HG03108 (cell line): ENCODE data around the gene PHKG2.

Experiments
- ATAC-seq: cut with Tn5 transposase; IDR thresholded peaks from one replicate; pipeline ENCODE4 v1.9.1; 2021; ENCODE audit warnings: moderate library complexity; ENCODE audit not compliant: unreplicated experiment

The PHKG2 gene

DNA sequence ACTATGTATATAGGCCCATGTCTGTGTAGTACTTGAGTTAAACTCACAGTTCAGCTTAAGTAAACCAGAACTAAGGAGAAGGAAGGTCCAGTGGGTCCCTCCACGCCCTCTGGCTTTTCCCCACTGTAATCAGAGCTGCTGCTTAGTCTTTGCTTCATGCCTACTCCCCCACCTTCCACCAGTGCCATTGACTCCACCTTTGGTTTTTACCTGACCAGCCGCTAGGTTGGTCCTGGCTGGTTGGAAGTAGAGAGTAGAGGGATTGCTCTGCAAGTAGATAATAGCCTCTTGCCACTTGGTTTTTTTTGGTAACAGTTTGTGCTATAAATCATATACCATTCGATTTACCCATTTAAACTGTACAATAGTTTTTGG, 22.8 kb upstream of the PHKG2 start:
- no peak for ATAC-seq

DNA sequence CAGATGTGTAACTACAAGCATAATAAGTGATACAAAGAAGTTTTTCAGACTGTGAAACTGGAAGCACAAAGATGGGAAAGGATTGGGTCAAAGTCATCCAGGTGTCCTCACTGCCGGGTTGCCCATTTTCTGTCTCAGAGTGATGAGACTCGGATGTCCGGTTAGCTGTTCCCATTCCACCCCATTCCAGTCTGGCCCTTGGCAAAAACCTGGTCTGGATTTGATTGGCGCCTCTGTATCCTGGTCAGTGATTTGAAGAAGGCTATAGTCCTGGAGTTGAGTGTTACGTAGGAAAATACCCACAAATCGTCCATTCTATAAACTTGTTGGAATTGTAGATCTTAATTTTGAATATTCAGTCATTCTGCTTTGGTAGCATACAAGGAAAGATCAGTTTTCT, 19.9 kb upstream of the PHKG2 start:
- ATAC-seq, result no peak

- ATAC-seq, result no peak
These were observed 19.1 kb upstream of the PHKG2 start for GRCh38 chr16:30728899-30729672.

DNA sequence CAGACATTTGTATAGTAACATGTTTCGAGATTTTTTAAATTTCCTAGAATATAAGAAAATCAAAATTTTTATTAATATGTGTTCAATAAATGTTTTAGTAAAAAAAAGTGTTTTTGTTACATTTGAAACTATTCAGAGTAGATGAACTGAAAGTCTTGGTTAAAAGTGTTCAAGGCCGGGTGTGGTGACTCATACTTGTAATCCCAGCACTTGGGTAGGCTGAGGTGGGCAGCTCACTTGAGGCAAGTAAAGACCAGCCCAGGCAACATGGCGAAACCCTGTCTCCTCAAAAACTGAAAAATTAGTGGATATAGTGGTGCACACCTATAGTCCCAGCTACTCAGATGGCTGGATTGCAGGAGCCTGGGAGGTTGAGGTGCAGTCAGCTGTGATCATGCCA, 16.8 kb upstream of the PHKG2 start:
- ATAC-seq, result no peak

DNA sequence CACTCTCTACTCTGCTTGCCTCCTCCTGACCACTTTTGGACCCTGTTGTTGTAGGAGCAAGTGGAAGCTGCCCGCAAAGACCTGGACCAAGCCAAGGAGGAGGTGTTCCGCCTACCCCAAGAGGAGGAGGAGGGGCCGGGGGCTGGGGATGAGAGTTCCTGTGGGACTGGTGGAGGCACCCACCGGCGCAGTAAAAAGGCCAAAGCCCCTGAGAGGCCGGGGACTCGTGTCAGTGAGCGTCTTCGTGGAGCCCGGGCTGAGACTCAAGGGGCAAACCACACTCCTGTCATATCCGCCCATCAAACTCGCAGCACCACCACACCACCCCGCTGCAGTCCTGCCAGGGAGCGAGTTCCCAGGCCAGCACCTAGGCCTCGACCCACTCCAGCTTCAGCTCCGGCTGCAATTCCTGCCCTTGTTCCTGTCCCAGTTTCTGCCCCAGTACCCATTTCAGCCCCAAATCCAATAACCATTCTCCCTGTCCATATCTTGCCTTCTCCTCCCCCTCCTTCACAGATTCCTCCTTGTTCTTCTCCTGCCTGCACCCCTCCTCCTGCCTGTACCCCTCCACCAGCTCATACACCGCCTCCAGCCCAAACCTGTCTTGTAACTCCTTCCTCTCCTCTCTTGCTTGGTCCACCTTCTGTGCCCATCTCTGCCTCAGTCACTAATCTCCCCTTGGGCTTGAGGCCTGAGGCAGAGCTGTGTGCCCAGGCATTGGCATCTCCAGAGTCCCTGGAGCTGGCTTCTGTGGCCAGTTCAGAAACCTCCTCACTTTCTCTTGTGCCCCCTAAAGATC, 11.0 kb upstream of the PHKG2 start:
- ATAC-seq, result no peak

- ATAC-seq, result no peak
These were observed 10.2 kb upstream of the PHKG2 start for GRCh38 chr16:30737794-30738648.

- ATAC-seq, result no peak
These were observed 9.0 kb upstream of the PHKG2 start for GRCh38 chr16:30738984-30739951.

DNA sequence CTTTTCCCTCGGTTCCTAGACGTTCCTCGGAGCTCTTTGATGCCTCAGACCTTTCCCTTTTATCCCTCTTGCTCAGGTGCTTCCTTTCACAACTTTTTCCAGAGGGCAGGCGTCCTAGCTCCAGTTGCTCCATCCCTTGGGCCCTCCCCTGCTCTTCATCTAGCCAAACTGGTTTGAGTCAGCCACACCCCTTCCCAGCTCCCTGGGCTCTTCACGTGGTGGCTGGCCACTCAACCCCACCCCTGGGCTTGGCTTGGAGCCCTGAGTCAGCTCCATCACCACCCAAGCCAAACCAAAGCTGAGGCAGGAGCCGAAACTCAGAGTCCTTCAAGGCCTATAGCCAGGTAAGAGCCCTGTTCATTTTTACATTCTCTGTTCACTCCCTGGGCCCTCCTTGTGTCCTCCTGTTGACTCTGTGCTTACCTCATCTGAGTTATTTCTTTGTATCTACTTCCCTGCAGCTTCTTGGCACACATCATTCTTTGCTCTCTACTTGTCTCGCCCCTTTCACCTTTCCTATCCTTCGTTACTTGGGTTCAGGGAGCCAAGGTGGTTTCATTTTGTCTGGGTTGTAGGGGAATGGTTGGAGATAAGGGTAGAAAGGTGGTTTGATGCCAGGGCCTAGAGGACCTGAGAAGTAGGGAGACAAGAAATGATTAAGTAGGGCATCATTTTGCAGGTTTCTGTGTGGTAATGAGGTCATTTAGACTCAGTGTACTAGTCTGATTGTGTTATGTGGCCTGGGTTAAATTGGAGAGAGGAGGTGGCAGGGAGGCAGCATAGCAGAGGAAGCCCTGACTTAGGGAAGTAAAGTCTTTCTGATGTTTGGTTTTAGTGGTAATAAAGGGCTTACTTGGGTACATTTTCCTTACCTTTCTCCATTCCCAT, 7.6 kb upstream of the PHKG2 start:
- no peak for ATAC-seq

DNA sequence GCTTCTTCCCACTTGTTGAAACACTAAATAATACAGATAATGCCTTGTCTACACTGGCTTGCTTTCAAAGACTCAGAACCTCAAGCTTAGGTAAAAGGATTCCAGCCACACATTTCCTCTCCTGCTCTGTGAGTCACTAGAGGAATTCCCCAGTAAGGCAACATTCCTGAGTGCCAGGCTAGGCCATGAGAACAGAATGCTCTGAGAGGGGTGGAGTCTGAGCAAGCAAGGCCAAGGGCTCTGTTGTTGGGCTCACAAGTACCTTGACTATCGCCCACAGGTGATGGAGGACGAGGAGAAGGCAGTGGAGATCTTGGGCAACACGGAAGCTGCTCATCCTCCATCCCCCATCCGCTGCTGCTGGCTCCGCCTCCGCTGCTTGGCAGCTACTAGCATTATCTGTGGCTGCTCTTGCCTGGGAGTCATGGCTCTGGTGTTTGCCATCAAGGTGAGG, 6.7 kb upstream of the PHKG2 start:
- ATAC-seq, result no peak

DNA sequence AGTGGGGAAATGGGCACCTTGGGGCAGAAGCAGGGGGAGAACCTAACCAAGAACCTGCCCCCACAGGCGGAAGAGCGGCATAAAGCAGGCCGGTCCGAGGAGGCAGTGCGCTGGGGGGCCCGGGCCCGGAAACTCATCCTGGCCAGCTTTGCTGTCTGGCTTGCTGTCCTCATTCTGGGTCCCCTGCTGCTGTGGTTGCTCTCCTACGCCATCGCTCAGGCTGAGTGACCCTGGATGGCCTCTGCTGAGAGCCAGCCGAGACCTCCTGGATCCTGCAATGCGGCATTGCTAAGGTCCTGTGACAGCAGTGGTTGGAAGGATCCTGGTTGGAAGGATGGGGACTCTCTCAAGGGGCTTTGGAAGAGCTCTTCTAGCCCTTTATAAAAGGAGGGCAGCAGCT, 4.5 kb upstream of the PHKG2 start:
- no peak for ATAC-seq

DNA sequence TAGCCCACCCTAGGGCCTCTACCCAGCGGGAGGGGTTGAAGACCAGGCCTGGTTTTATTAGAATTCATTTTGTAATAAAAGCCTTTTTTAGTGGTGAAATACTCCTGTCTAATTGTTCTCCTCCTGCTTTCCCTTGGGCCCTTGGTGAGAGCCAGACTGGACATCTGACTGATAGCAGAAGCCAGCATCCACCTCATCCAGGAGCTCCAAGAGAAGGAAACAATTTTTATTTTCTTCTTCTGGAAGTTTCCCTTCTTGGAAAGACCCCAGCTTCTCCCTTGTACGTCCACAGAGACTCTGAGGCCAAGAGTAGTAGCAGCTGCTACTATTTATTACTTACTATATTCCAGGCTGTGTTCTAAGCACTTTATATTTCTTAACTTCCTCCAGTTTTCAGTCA, 4.0 kb upstream of the PHKG2 start:
- no peak for ATAC-seq

DNA sequence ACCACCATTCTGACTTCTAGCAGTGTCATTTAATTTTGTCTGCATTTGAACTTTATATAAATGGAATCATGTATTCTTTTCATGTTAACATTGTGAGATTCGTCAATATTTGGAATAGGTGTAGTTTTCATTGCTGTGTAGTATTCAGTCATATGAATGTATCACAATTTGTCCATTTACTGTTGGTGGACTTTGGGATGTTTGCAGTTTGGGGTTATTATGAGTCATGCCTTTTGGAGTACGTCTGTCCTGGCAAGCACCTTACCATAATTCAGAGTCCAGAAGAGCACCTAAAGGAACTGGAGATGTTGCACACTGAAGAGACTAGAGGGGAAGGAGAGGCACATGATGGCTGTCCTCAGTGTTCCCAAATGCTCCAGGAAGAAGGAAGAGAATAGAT, 3.1 kb upstream of the PHKG2 start:
- ATAC-seq, result no peak

DNA sequence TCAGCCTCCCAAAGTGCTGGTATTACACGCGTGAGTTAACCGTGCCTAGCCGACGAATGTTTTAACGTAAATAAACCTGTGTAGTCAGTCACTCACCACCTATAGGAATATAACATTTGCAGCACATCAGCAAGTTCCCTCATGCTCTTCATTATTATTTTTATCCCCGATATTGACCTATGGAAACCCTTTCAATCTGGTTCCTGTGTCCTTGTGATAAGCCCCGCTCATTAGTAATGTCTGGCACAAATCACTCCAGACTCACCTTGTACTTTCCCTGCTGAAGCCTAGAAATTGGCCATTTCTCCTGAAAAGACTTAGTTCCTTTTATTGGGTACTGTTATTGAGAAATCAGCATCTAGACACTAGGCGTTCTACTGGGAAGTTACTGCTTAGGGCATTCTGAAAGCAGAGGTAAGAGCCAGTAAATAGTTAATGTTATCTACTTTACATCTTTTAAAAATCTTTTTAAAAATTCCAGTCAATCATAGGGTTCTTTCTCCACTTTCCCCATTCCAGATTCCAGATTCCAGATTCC, 1.5 kb upstream of the PHKG2 start:
- ATAC-seq, result no peak

DNA sequence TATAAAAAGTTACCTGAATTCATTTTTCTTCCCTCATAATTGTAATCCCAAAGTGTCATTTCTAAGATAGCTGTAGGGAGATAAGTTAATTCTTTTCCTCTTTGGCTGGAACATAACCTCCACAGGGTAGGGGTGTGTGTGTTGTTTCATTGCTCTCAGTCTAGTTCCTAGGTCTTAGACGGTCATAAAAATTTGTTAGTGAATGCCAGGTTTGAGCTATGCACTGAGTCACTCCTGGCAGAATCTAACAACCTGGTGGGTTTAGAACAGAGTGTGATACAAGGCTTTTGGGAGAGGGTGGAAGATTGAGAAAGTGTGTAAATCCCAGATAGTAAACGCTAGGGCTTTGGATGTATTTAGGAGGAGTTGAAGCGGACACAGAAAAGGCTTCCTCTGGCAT, 894 bp upstream of the PHKG2 start:
- ATAC-seq, result no peak

DNA sequence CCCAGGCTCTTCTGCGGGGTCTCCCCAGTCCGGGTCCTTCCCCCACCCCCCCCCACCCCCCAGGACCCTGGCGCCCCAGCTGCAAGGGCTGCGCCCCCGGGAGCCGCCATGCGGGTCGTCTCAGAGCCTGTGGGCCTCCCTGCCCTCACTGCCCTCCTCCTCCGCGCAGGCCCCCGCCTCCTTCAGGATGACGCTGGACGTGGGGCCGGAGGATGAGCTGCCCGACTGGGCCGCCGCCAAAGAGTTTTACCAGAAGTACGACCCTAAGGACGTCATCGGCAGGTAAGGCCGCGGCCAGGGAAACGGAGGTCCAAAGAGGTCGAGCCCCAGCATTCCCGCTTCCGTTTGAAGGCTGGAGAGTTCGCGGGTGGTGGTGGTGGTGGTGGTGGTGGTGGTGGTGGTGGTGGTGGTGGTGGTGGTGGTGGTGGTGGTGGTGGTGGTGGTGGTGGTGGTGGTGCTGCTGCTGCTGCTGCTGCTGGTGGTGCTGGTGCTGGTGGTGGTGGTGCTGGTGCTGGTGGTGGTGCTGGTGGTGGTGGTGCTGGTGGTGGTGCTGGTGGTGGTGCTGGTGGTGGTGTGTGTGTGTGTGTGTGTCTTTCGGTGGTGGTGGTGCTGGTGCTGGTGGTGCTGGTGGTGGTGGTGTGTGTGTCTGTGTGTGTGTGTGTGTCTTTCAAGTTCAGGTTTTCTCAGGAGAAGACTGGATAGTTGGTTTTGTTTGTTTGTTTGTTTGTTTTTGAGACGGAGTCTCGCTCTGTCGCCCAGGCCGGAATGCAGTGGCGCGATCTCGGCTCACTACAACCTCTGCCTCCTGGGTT, 615 bp downstream of the PHKG2 start:
- ATAC-seq, result no peak

DNA sequence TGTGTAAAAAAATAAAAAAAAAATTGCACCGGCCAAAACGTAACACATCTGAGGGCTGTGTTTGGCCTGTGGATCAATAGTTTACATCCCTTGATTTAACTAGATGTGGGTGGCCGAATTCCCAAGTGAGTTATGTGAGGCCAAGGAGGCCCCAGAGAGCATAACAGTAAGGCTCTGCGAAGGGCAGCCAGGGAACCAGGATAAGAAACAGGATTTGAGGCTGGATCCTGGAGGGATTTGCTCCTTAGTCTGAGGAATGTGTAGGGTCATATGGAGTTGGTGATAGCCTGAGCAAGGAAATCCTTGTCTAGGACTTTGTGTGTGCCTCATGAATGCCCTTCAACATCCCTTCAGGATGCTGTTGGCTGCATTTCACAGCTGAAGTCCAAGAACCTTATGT, 2.0 kb downstream of the PHKG2 start:
- ATAC-seq, result no peak

DNA sequence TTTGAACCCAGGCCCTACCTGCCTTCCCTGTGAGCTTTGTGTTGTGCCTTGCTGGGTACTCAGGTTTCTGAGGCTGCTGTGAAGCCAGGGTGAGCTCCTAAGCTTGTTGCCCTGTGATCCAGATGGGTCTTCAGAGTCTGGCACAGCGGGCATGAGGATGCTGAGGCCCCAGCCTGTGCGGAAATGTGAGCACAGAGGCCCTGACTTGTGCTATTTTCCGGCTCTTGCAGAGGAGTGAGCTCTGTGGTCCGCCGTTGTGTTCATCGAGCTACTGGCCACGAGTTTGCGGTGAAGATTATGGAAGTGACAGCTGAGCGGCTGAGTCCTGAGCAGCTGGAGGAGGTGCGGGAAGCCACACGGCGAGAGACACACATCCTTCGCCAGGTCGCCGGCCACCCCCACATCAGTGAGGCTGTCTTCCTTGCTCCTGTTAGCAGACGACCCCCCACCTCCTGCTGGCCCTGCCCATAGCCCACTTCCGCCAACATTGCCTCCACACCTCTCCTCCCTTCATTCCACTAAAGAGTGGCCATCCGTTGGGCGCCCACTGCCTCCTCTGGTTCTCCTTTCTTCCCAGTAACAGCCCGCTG, 2.7 kb downstream of the PHKG2 start:
- no peak for ATAC-seq

- ATAC-seq, result no peak
These were observed 5.4 kb downstream of the PHKG2 start for GRCh38 chr16:30753596-30753995.
